KMS-11 (cell line): Measurements from ENCODE around the gene RAB11FIP3.

Experiments
- H2AFZ ChIP-seq: fragments of 200-600 bp; sonication (generic); 2 replicates; pipeline ENCODE4 v1.6.1; 2016; ENCODE audit warnings: antibody characterized with exemption, mixed run types, low read depth
- H3K27ac ChIP-seq: fragments of 200-600 bp; sonication (generic); 2 replicates; pipeline ENCODE4 v1.6.1; 2016; ENCODE audit warnings: mild to moderate bottlenecking, mixed run types
- H3K27me3 ChIP-seq: fragments of 200-600 bp; sonication (generic); 2 replicates; pipeline ENCODE4 v1.6.1; 2017; ENCODE audit warnings: mild to moderate bottlenecking, low read depth, mixed run types, moderate library complexity; ENCODE audit not compliant: insufficient read depth
- H3K36me3 ChIP-seq: fragments of 200-600 bp; sonication (generic); 2 replicates; pipeline ENCODE4 v1.6.1; 2017; ENCODE audit warnings: mild to moderate bottlenecking, mixed run types; ENCODE audit not compliant: insufficient read depth
- H3K4me1 ChIP-seq: fragments of 200-600 bp; sonication (generic); 2 replicates; pipeline ENCODE4 v1.6.1; 2016; ENCODE audit warnings: mild to moderate bottlenecking, low read depth, mixed run types; ENCODE audit not compliant: poor library complexity, severe bottlenecking
- H3K4me2 ChIP-seq: fragments of 200-600 bp; sonication (generic); 2 replicates; pipeline ENCODE4 v1.7.0; 2016; ENCODE audit warnings: mild to moderate bottlenecking, mixed run types
- H3K4me3 ChIP-seq: fragments of 200-600 bp; sonication (generic); IDR thresholded peaks from 2 replicates; pipeline ENCODE4 v1.6.1; 2017; ENCODE audit warnings: low read depth, low read length, mixed read lengths; ENCODE audit not compliant: insufficient read depth
- H3K79me2 ChIP-seq: fragments of 200-600 bp; sonication (generic); 2 replicates; pipeline ENCODE4 v1.6.1; 2016; ENCODE audit warnings: low read depth, mixed run types; ENCODE audit not compliant: insufficient read depth
- H3K9ac ChIP-seq: fragments of 200-600 bp; sonication (generic); 2 replicates; pipeline ENCODE4 v1.6.1; 2016; ENCODE audit warnings: mild to moderate bottlenecking, mixed run types
- H4K20me1 ChIP-seq: fragments of 200-600 bp; sonication (generic); 2 replicates; pipeline ENCODE4 v1.6.1; 2016; ENCODE audit warnings: mild to moderate bottlenecking, mixed run types; ENCODE audit not compliant: insufficient read depth
- CTCF ChIP-seq: fragments of 200-600 bp; sonication (generic); conservative IDR thresholded peaks from 2 replicates; pipeline ENCODE4 v1.6.1; 2017; ENCODE audit warnings: low read depth, mild to moderate bottlenecking, antibody characterized with exemption, low read length, moderate library complexity, mixed read lengths

The RAB11FIP3 gene

GRCh38 chr16:427250-427649 is 1.8 kb downstream of the RAB11FIP3 start:
- no peak overlapping the region for H3K27ac ChIP-seq
- H3K4me2 ChIP-seq = peak overlapping the region; percentile 79; the same call in 1 of the 2 replicates
- H2AFZ ChIP-seq = no peak overlapping the region
- H3K4me3 ChIP-seq = no peak overlapping the region
- TF ChIP-seq CTCF = no peak
- peaks cover 21% of the 10 kb centered on the region for H3K4me1 ChIP-seq
- no peak overlapping the region for H3K9ac ChIP-seq
- peaks cover 15% of the 10 kb centered on the region; the same call in 1 of the 2 replicates for H3K79me2 ChIP-seq
- H4K20me1 ChIP-seq = no peaks in the 10 kb centered on the region
- H3K36me3 ChIP-seq = no peaks in the 10 kb centered on the region
- H3K27me3 ChIP-seq = peaks cover 5% of the 10 kb centered on the region; the same call in 1 of the 2 replicates

DNA sequence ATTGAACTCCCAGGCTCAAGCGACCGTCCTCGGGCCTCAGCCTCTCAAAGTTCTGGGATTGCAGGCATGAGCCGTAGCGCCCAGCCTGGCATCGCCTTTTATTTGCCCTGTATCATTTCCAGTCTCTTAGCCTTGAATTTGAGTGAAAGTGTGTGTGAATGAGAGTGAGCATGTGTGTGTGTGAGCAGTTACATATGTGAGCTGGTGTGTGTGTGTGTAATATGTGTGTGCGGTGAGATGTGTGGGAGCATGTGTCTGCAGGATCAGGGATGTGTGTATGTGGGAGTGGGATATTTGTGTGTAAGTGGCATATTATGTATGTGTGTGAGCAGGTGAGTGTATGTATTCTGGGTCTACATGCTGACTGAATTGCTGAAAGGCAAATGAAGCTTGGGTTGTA is 5.5 kb downstream of the RAB11FIP3 start:
- Histone ChIP-seq H3K27me3 (no peaks in the 10 kb centered on the region), H3K4me3 (no peak overlapping the region), H3K4me2 (no peak overlapping the region), H3K27ac (no peak overlapping the region), H2AFZ (no peak overlapping the region), H3K9ac (no peak overlapping the region), H3K36me3 (no peaks in the 10 kb centered on the region), H3K79me2 (peaks cover 15% of the 10 kb centered on the region; the same call in 1 of the 2 replicates), H3K4me1 (peaks cover 14% of the 10 kb centered on the region), H4K20me1 (no peaks in the 10 kb centered on the region)
- no peak for TF ChIP-seq CTCF

GRCh38 chr16:440627-441026 is 15.2 kb downstream of the RAB11FIP3 start:
- H3K36me3 ChIP-seq = no peaks in the 10 kb centered on the region
- H3K27me3 ChIP-seq = no peaks in the 10 kb centered on the region
- H3K4me3 ChIP-seq = no peak overlapping the region
- no peak overlapping the region for H3K9ac ChIP-seq
- no peak for TF ChIP-seq CTCF
- H3K4me2 ChIP-seq = no peak overlapping the region
- no peaks in the 10 kb centered on the region for H3K4me1 ChIP-seq
- no peak overlapping the region for H3K27ac ChIP-seq
- H4K20me1 ChIP-seq = no peaks in the 10 kb centered on the region
- no peak overlapping the region for H2AFZ ChIP-seq
- no peaks in the 10 kb centered on the region; the same call in 1 of the 2 replicates for H3K79me2 ChIP-seq

GRCh38 chr16:441447-441846 is 16.0 kb downstream of the RAB11FIP3 start:
- no peaks in the 10 kb centered on the region for H3K27me3 ChIP-seq
- H2AFZ ChIP-seq = no peak overlapping the region
- H3K4me3 ChIP-seq = no peak overlapping the region
- H3K79me2 ChIP-seq = no peaks in the 10 kb centered on the region; the same call in 1 of the 2 replicates
- no peaks in the 10 kb centered on the region for H3K36me3 ChIP-seq
- TF ChIP-seq CTCF = no peak
- H4K20me1 ChIP-seq = no peaks in the 10 kb centered on the region
- H3K4me1 ChIP-seq = no peaks in the 10 kb centered on the region
- no peak overlapping the region for H3K27ac ChIP-seq
- H3K4me2 ChIP-seq = no peak overlapping the region
- no peak overlapping the region for H3K9ac ChIP-seq
